Neural progenitor cell (in vitro differentiated cells): ENCODE measurements around the gene ATG9B.

Source experiments
- EZH2phosphoT487 ChIP-seq: fragments of 200-600 bp; sonication (generic); IDR thresholded peaks from 2 replicates; pipeline ENCODE4 v1.6.1; 2017; ENCODE audit warnings: antibody characterized with exemption
- TF ChIP-seq, protein P1 (sequence below): fragments of 200-600 bp; sonication (generic); IDR thresholded peaks from 2 replicates; pipeline ENCODE4 v1.5.1; 2017; ENCODE audit warnings: antibody characterized with exemption, mild to moderate bottlenecking

- TF ChIP-seq, protein P1, sequence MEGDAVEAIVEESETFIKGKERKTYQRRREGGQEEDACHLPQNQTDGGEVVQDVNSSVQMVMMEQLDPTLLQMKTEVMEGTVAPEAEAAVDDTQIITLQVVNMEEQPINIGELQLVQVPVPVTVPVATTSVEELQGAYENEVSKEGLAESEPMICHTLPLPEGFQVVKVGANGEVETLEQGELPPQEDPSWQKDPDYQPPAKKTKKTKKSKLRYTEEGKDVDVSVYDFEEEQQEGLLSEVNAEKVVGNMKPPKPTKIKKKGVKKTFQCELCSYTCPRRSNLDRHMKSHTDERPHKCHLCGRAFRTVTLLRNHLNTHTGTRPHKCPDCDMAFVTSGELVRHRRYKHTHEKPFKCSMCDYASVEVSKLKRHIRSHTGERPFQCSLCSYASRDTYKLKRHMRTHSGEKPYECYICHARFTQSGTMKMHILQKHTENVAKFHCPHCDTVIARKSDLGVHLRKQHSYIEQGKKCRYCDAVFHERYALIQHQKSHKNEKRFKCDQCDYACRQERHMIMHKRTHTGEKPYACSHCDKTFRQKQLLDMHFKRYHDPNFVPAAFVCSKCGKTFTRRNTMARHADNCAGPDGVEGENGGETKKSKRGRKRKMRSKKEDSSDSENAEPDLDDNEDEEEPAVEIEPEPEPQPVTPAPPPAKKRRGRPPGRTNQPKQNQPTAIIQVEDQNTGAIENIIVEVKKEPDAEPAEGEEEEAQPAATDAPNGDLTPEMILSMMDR, result no peak
- TF ChIP-seq EZH2phosphoT487, result peak; percentile 22
These were observed 32.6 kb upstream of the ATG9B start for GRCh38 chr7:151056666-151057505.
